Parathyroid adenoma (tissue), 2 donors: ENCODE measurements around the gene FXYD3.

Source experiments
- H2AFZ ChIP-seq: fragments of 300-600 bp; sonication (generic); one replicate; pipeline ENCODE4 v1.7.0; 2017; ENCODE audit warnings: antibody characterized with exemption, mild to moderate bottlenecking
- H3K27ac ChIP-seq: fragments of 300-600 bp; sonication (generic); one replicate; pipeline ENCODE4 v1.7.0; 2017
- H3K27me3 ChIP-seq: fragments of 300-600 bp; sonication (generic); one replicate; pipeline ENCODE4 v1.7.0; 2017; ENCODE audit warnings: low read length; ENCODE audit not compliant: control insufficient read depth, insufficient read depth
- H3K36me3 ChIP-seq: fragments of 300-600 bp; sonication (generic); one replicate; pipeline ENCODE4 v1.7.0; 2017; ENCODE audit warnings: low read length; ENCODE audit not compliant: control insufficient read depth, insufficient read depth
- H3K4me1 ChIP-seq: fragments of 300-600 bp; sonication (generic); one replicate; pipeline ENCODE4 v1.7.0; 2017; ENCODE audit warnings: control low read depth
- H3K4me2 ChIP-seq: fragments of 300-600 bp; sonication (generic); one replicate; pipeline ENCODE4 v1.7.0; 2017; ENCODE audit warnings: low read length
- H3K4me3 ChIP-seq: fragments of 300-600 bp; sonication (generic); one replicate; pipeline ENCODE4 v1.7.0; 2017; ENCODE audit warnings: low read depth, low read length
- H3K79me2 ChIP-seq: fragments of 300-600 bp; sonication (generic); one replicate; pipeline ENCODE4 v1.7.0; 2017; ENCODE audit warnings: control low read depth
- H3K9ac ChIP-seq: fragments of 300-600 bp; sonication (generic); one replicate; pipeline ENCODE4 v1.7.0; 2017; ENCODE audit warnings: mild to moderate bottlenecking
- H3K9me3 ChIP-seq: fragments of 300-600 bp; sonication (generic); one replicate; pipeline ENCODE4 v1.7.0; 2017; ENCODE audit warnings: low read length; ENCODE audit not compliant: control insufficient read depth
- CTCF ChIP-seq: fragments of 300-600 bp; sonication (generic); IDR thresholded peaks from one replicate; pipeline ENCODE4 v1.7.0; 2017; ENCODE audit warnings: antibody characterized with exemption, mild to moderate bottlenecking
- donor health status: primary hyperparathyroidism.

Gene FXYD3

DNA sequence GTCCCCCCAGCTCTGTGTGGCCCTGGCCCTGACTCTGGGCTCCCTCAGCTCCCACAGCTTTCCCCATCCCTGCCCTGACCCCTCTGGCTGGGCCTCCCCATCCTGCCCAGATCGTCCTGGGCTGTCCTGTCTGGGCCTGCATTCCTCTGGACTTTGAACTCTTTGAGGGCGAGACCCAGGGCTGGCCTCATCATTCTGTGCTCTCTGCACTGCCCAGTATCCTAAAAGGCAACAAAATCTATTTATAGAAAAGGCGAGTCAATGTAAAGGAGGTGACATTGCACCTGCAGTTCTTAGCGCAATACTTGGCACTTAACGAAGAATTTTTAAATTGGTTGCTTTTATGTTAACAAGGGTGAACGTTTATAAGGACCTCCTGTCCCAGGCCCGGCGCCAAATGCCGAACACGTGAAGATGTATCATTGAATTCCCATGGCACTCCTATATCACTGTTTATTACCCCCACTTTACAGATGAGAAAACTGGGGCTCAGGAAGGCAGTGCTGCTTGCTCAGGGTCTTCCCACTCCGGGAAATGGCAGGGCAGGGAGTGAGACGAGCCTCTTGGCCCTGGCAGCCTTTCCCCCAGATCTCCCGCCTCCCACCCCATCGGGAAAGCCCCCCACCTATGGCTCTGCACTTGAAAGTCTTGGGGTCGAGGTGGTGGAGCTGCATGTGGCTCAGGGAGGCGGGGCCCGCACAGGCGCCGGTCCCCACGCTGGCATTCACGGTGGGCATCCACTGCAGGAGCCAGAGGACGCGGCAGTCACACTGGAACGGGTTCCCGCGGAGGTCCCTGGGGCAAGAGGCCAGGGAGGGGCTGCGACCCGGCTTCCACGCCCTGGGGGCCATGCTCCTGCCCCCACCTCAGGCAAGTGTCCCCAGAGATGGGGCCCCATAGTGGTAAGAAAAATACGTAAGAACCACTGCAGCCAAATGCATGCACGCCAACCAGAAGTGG lies 15.4 kb downstream of the FXYD3 start:
- Histone ChIP-seq H2AFZ (no peak overlapping the region), H3K27ac (no peak overlapping the region), H3K36me3 (no peaks in the 10 kb centered on the region), H3K9ac (no peak overlapping the region), H3K27me3 (no peaks in the 10 kb centered on the region), H3K4me1 (no peaks in the 10 kb centered on the region), H3K4me2 (no peak overlapping the region), H3K4me3 (no peak overlapping the region), H3K79me2 (no peaks in the 10 kb centered on the region), H3K9me3 (no peaks in the 10 kb centered on the region)
- TF ChIP-seq CTCF: no peak

GRCh38 chr19:35132254-35132653 lies 16.6 kb downstream of the FXYD3 start:
- no peak overlapping the region for H3K4me3 ChIP-seq

GRCh38 chr19:35133826-35134225 lies 18.2 kb downstream of the FXYD3 start:
- H3K79me2 ChIP-seq: no peaks in the 10 kb centered on the region
- no peaks in the 10 kb centered on the region for H3K27me3 ChIP-seq
- no peaks in the 10 kb centered on the region for H3K9me3 ChIP-seq
- no peak overlapping the region for H3K27ac ChIP-seq
- H3K4me1 ChIP-seq: no peaks in the 10 kb centered on the region
- TF ChIP-seq CTCF: no peak
- no peak overlapping the region for H3K9ac ChIP-seq
- no peak overlapping the region for H3K4me2 ChIP-seq
- H3K4me3 ChIP-seq: no peak overlapping the region
- no peak overlapping the region for H2AFZ ChIP-seq
- no peaks in the 10 kb centered on the region for H3K36me3 ChIP-seq

More at GRCh38 chr19:35132254-35132653, 16.6 kb downstream of the FXYD3 start:
- Histone ChIP-seq H2AFZ (no peak overlapping the region), H3K27me3 (no peaks in the 10 kb centered on the region), H3K4me1 (no peaks in the 10 kb centered on the region), H3K36me3 (no peaks in the 10 kb centered on the region), H3K4me2 (no peak overlapping the region), H3K79me2 (no peaks in the 10 kb centered on the region), H3K27ac (no peak overlapping the region), H3K9ac (no peak overlapping the region), H3K9me3 (no peaks in the 10 kb centered on the region)
- TF ChIP-seq CTCF: no peak

DNA sequence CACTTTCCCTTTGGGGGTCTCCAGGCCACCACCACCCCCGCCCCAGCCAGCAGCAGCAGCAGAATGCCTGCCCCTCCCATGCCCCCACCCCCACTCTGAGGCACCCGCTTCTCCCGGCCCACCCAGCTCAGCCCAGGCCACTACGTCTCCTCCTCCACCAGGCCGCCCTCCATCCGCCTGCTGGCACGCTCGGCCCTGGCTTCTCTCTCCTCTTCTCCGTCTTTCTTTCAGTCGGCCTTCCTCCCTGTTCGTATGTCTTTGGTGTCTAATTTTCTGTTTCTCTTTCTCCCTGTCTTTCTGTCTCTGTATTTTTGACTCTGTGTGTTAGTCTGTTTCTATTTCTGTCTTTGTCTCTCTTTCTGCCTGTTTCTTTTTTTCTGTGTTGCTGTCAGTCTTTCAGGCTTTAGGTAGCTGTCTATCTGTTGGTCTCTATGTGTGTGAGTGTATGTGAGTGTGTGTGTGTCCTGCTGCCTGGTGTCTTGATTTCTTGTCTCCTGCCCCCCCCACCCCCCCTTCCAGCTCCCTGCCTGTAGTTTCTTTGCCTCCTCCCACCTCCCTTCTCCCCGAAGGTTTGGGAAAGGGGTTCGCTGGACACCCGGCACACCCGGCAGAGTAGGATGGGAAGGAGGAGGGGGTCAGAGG lies 19.1 kb downstream of the FXYD3 start, which contains the start of gene LGI4:
TSS of gene LGI4 (minus strand) at position 459 of the 642 bp plus-strand sequence. CDS start at position 80, 379 bp downstream.
- no peak for TF ChIP-seq CTCF
- Histone ChIP-seq H3K9ac (no peak within 1 kb of the TSS), H3K27ac (no peak within 1 kb of the TSS), H3K4me2 (no peak within 1 kb of the TSS), H3K79me2 (no peaks in the 10 kb centered on the region), H3K36me3 (no peaks in the 10 kb centered on the region), H3K4me3 (no peak within 1 kb of the TSS), H3K9me3 (no peaks in the 10 kb centered on the region), H3K4me1 (no peaks in the 10 kb centered on the region), H3K27me3 (no peaks in the 10 kb centered on the region), H2AFZ (no peak within 1 kb of the TSS)
